ENCODE results near the gene PRG3.
A peak's percentile ranks its signal among the peaks of the same experiment; 100 is the strongest.
"Not testable (repeated sequence)": the region's sequence is repeated elsewhere in the genome, so short reads cannot be mapped to it uniquely, and the experiment has no call there.

The PRG3 gene

GRCh38 chr11:57342702-57343101, 38.2 kb downstream of the PRG3 start:
- TF ChIP-seq, protein P1, sequence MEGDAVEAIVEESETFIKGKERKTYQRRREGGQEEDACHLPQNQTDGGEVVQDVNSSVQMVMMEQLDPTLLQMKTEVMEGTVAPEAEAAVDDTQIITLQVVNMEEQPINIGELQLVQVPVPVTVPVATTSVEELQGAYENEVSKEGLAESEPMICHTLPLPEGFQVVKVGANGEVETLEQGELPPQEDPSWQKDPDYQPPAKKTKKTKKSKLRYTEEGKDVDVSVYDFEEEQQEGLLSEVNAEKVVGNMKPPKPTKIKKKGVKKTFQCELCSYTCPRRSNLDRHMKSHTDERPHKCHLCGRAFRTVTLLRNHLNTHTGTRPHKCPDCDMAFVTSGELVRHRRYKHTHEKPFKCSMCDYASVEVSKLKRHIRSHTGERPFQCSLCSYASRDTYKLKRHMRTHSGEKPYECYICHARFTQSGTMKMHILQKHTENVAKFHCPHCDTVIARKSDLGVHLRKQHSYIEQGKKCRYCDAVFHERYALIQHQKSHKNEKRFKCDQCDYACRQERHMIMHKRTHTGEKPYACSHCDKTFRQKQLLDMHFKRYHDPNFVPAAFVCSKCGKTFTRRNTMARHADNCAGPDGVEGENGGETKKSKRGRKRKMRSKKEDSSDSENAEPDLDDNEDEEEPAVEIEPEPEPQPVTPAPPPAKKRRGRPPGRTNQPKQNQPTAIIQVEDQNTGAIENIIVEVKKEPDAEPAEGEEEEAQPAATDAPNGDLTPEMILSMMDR (IDR thresholded peaks at IDR 0.05; ENCODE audit: control insufficient read depth, extremely low read depth, insufficient read depth): no peak
- H3K4me3 ChIP-seq (ENCODE audit: low read depth, low read length): no peak overlapping the region

DNA sequence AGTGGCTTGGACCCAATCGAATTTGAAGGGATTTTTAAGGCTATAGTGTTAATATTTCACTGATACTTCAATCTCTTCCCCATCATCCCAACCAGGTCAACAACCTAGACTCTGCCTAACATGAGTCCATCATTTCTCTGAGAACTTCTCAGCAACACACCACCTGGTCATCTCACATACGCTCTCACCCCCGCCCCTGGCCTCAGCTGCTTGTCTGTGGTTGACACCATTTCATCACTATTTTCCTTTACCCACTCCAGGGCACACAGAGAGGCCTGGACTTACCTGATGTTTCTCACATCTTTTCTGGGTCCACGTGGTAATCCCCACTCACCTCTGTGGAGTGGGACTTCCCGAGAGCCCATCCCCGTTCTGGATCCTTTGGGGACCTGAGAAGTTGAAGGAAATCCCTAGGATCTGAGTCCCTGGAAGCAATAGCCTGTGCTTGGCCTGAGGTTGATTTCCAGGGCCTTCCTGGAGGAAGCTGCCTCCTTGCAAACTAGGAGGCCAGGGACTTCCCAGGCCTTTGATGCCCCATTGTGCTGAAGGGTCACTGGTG, 39.6 kb downstream of the PRG3 start:
- H3K4me3 ChIP-seq (ENCODE audit: low read depth, low read length): no peak overlapping the region
- TF ChIP-seq, protein P1 (IDR thresholded peaks at IDR 0.05; ENCODE audit: control insufficient read depth, extremely low read depth, insufficient read depth): no peak
- DNase-seq (ENCODE audit: low read depth): no peak

More at GRCh38 chr11:57342702-57343101, 38.2 kb downstream of the PRG3 start:
- no peak for DNase-seq (ENCODE audit: low read depth)

DNA sequence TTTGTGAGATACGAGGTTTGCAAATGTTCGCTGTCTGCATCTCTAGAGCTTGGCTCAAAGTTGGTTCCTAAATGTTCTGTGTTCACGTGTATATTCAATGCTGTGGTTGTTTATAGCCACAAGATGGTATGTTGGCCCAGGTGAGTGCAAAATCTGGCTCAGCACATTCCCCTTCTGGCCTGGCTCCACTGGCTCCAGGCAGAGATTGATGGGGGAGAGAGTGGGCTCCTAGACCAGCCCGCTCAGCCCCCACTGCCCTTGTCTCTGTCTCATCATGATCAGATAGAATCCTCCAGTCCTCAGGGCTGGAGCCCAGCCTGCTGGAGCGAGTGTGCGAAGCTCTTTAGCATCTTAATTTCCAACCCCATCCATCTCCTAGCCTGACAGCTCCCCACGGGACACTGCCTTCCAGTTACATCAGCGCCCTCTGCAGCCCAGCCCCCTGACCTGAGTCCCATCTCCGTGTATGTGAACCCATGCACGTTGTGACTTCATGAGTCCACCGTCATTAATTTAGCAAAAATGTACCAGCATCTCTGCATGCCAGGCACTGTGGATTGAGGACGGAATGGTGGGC, 40.8 kb downstream of the PRG3 start:
- no peak overlapping the region for H3K4me3 ChIP-seq (ENCODE audit: low read depth, low read length)
- TF ChIP-seq, protein P1 (IDR thresholded peaks at IDR 0.05; ENCODE audit: control insufficient read depth, extremely low read depth, insufficient read depth): peak; percentile 21; the same call in 1 of the 2 replicates
- no peak for DNase-seq (ENCODE audit: low read depth)

DNA sequence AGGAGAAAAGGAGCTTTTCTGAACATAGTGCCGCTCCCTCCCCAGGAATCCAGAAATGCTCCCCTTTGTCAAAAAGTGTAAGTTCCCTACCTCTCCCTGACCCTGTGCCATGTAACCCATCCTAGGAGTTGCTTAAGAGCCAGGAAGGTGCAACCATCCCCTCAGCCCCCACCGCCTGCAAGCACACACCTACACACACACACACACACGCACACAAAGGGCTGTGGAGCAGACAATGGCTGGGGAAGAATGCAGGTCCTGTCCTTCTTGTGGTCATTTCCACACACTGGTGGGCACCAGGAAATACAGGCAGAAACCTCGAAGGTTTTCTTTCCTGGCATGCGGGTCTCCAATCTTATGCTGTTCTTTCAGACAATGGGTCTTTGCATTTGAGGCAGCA, 41.6 kb downstream of the PRG3 start:
- no peak for DNase-seq (ENCODE audit: low read depth)
- TF ChIP-seq, protein P1 (IDR thresholded peaks at IDR 0.05; ENCODE audit: control insufficient read depth, extremely low read depth, insufficient read depth): no peak
- H3K4me3 ChIP-seq (ENCODE audit: low read depth, low read length): no peak overlapping the region

GRCh38 chr11:57338142-57338541, 42.8 kb downstream of the PRG3 start, which contains the start of gene P2RX3:
TSS of gene P2RX3 (plus strand) at chr11:57338352. CDS start at chr11:57338551, 199 bp downstream.
- no peak for DNase-seq (ENCODE audit: low read depth)
- TF ChIP-seq, protein P1 (IDR thresholded peaks at IDR 0.05; ENCODE audit: control insufficient read depth, extremely low read depth, insufficient read depth): no peak
- no peak within 1 kb of the TSS for H3K4me3 ChIP-seq (ENCODE audit: low read depth, low read length)

DNA sequence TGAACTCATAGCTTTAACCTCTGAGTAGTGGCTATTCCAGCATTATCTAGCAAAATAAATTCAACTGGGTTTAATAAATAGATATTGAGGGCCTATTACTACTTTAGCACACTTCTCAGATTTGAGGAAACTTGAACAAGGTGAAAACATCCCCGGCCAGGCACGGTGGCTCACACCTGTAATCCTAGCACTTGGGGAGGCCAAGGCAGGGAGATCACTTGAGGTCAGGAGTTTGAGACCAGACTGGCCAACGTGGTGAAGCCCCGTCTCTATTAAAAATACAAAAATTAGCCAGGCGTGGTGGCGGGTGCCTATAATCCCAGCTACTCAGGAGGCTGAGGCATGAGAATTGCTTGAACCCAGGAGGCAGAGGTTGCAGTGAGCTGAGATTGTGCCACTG, 44.1 kb downstream of the PRG3 start:
- DNase-seq (ENCODE audit: low read depth); H3K4me3 ChIP-seq (ENCODE audit: low read depth, low read length): not testable (repeated sequence)

DNA sequence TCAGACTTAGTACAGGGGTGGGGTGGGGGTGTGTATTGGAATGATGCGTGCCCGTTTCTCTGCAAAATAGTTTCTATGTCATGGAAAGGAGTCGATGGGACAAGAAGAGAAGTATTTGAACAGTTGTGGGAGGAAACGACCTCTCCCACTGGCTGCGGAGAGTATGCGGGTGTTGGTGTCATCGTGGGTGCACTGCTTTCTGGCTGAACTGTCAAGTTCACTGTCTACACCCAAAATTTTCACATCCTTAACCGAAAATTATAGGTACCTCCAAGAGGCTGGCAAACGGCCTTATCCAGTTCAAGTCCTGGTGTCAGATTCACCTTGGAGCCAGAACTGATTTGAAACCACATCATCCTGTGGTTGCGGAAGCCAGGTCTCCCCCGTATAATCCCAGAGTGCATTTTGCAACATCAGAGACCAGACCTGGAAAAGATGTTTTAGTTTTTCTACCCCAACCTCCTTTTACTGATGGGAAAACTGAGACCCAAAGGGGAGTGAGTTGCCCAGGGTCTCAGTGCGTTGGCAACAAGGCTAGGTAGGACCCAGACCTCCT, 44.8 kb downstream of the PRG3 start:
- DNase-seq (ENCODE audit: low read depth): no peak
- peak overlapping the region; percentile 90 for H3K4me3 ChIP-seq (ENCODE audit: low read depth, low read length)

More for the DNA sequence above, 44.8 kb downstream of the PRG3 start:
- TF ChIP-seq, protein P1 (IDR thresholded peaks at IDR 0.05; ENCODE audit: control insufficient read depth, extremely low read depth, insufficient read depth): no peak

Measured in LNCaP clone FGC (cell line).